T follicular helper cell (primary cell): Measurements from ENCODE around the gene GMDS.

Source experiments
- DNase-seq: peaks from one replicate; pipeline ENCODE4 v3.0.0-alpha.2; 2020; ENCODE audit warnings: low read depth

Gene GMDS

DNA sequence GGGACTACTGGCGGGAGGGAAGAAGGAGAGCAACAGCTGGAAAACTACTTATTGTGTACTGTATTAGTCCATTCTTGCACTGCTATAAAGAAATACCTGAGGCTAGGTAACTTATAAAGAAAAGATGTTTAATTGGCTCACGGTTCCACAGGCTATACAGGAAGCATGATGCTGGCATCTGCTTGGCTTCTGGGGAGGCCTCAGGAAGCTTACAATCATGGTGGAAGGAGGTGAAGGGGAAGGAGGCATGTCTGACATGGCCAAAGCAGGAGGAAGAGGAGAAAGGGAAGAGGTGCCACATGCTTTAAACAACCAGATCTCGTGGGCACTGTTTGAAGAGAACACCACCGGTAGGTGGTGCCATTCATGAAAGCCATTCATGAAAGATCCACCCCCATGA, 67.3 kb downstream of the GMDS start:
- DNase-seq = no peak

DNA sequence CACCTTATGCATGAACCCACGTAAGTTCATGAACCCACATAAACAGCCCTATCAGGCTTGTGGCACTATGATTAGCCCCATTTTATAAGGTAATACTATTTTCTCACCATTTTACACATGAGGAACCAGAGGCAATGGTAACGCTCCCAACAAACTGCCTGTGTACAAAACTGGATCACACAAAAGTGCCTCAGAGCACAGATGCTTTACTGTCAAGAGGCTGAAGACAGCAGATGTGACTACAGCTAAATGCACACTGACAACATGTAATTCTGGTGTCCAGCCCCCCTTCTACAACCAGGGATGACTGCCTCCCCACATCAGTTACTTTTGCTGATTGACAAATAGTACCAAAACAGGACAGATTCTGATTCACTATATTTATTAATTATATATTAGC, 69.6 kb downstream of the GMDS start:
- no peak for DNase-seq

DNA sequence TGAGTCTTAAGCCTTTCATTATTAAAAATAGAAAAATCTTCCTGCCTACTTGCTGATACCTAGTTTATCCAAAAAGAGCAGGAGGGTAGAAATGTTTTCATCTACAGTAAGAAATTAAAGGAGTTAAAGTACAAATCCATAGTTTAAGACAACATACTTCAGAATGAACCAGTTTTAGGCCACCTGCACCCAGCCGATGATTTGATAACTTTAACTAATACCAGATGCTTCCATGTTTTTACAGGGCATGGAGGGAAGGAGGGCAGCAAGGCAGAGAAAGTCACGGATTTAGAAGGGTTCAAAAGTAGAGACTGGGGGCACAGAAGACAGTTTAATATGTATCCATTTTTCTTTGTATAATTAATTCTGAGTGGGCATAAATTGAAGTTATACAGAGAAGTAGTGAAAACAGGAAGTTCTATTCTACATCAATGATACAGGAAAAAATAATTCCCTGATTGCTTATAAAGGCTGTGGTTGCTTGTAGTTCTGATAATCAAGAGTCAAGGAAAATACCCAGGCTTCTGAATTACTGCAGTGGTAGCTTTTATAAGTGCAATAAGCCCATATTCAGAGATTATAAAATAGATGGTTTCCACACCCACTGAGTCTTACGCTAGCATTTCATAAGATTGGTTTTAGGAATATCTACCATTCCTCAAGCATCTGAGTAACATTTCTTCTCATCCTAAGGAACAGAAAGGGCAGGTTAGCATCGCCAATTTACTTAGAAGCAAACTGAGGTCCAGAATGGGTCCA, 72.0 kb downstream of the GMDS start:
- no peak for DNase-seq

DNA sequence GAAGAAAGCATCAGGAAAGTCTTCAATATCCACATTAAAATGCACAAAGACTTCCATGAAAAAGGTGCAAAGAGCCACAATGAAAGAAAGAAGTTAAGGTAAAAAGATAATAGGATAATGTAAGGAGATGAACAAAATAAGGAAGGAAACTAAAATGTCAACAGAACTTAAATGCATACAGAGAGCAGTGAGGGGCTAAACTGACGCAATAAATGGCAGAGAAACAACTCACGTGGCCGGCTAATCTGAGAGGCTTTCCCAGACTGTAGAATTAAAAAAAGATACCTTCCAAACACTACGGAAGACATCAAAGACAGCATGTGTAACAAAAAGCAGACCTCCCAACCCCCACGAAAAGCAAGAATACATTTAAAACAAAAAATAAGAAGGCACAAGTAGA, 73.7 kb downstream of the GMDS start:
- DNase-seq = no peak

DNA sequence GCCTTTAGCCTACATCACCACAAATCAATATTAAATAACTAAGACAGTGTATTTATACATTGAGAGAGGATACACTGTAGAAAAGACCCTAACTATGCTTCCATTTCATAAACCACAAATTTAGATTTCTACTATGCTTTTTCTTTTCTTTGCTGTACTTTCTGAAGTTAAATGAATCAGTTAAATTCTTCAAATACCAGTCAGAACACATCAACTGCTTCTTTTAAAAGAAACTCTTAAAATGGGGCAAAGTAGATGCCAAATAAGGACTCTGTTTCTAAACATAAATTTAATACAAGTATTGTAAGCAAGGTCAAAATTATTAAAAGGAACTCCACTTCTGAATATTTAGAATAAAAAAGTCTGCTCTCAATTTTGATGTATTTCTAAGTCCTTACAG, 76.9 kb downstream of the GMDS start:
- no peak for DNase-seq

DNA sequence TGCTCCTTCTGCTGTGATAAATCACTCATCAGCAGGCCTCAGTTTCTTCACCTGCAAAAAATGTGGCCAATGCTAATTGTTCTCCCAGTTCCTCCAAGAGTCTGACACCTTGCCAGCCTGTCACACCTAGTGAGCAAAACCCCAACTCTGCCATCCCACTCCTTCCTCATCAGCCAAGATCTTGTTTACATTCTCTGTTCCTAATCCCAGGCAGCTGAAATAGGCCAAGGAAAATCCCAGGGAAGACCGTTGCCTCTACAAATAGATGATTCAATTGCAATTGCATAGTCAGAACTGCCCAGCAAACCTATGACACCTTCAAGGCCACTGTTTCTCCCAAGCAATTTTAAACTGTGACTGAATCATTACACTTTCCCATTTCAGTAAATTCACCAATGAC, 78.7 kb downstream of the GMDS start:
- DNase-seq = no peak

DNA sequence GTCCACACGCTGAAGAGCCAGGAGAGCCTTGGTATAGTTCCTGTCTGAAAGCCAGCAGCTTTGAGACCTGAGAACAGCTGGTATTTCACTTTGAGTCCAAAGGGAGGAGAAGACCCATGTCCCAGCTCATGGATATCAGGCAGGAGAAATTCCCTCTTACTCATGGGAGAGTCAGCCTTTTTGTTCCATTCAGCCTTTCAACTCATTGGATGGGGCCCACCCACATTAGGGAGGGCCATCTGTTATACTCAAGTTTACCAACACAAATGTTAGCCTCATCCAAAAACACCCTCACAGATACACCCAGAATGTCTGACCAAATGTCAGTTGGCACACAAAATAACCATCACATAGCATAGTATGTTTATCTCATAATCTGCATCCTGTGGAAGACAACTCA, 80.1 kb downstream of the GMDS start:
- DNase-seq = no peak

DNA sequence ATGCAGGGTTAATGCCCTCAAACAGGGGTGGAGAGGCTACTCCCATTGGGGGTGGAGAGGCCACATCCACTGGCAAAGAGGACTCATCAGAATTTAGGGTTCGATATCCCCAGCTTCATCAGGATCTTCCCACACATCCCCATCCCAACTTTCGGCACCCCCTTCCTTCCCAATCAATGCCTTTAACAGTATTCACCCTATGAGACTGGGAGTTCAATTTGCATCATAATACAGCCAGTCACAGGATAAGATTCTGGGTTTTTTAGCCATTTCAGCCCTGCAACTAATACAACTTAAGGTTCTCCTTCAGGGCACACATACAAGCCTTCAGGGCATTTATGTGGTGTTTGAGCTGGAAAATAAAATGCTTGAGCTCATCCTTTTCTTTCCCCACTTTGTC, 80.9 kb downstream of the GMDS start:
- no peak for DNase-seq

DNA sequence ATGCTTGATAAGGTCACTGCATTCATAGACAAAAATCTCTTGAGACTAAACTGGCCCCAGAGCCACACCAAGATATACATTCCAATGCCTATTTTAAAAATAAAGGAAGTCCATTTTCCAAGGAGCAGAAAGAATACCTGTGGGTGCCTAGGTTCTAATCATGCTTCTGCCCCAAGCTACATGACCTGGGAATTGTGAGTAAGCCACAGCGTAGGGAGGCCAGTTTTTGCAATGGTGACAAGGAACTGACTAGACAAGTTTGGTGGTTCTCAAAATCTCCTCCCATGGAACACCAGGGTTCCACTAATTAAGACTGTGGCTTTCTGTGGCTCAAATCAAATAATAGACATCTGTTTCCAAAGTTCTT, 83.3 kb downstream of the GMDS start:
- no peak for DNase-seq

DNA sequence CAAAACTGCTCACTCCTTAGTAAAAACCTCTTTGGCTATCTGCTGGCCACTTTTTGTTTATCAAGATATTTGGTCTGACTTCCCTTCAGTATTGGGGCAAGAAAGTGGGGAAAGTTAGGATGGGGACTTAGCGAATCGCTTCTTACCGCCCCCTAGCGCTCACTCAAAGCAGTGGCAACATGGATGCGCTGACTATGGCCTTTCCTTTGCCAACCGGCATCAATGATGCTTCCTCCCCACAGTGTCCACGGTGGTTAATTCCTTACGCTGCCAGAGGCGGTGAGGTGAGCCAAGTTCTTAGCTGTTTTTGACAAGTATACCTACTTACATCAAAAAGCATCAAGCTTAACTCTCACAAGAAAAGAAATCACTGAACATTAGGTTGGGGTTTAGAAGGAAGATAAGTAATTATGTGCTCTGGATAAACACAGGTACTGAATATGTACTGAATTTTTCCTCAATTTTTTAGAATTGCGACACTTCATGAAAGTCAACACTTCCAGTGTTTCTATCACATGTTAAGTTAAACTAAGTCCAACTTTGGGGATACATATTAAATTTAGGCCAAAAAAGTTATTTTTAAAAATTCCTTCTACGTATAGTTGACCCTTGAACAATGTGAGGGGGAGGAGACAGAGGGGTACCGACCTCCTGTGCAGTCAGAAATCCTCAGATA, 86.7 kb downstream of the GMDS start:
- no peak for DNase-seq

DNA sequence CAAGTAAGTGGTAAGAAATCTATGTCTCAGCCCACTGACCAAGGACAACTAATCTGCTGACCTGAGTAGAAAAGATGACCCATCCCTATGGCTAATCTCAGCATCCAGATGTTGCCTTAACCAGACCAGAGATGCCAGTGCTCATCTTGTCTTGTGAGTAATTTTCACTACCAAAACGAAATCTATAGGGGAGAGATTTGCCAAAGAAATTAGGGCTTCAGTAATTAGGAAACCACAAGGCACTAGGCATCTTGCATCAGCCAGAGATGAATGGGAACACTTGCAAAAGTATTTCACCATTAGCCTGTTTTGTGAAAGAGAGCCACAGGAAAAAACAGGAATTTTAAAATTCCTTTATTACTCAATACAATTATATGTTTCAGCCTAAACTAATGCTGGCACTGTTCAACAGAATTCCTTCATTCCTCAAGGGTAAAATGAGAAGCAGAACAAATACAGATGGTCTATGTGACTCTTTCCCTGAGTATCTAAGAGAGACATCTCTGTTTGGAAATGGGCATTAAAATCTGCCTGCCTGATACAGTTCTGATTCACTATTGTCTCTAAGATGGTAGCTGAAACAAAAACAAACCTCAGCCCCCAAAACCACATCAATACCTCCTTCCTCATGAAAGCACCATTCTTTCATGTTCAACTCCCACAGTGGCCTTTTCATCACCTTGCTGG, 87.8 kb downstream of the GMDS start:
- DNase-seq = no peak

DNA sequence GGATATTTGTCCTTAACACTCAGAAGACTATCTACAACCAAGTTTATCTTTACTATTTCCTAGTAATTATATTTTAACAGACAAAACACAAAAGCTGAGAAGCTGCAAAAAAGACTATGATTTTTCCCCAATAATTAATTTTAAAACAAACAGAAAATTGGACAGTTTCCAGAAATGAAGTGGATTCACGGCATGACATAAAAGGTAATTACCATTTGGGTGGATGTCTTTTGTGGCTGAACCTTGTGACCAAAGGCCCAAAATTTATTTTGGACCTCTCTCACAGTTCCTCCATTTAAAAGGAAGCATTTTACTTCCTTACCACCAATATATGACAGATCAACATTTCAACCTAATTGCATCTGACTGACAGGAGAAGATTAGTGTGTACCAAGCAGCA, 90.2 kb downstream of the GMDS start:
- no peak for DNase-seq

DNA sequence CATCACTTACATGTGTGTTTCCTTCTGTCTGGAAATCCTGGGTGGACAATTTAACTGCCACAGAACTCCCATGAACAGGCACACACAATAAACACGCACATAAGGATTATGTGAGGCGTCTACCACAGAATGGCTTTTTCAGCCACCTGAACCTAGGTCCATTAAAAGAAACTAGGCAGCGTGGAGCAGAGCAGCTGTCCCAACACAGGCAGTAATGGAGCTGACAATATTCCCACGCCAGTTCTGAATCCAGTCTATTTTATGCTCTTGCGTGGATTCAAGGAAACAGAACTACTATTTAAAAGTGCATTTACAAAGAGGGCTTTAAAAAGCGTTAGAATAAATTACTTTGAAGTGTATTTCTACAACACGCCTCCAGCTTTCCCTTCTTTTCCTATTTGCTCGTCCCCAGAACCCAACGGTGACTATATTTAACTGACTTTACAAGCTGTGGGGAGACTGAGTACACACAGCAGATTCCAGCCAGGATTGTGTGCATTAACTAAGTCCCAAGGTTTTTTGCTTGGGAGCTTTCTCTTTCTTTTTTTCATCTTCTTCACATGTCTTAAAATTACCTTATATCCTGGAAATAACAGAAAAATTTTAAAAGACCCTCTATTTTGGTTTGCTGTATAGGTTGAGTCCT, 95.9 kb downstream of the GMDS start:
- no peak for DNase-seq

DNA sequence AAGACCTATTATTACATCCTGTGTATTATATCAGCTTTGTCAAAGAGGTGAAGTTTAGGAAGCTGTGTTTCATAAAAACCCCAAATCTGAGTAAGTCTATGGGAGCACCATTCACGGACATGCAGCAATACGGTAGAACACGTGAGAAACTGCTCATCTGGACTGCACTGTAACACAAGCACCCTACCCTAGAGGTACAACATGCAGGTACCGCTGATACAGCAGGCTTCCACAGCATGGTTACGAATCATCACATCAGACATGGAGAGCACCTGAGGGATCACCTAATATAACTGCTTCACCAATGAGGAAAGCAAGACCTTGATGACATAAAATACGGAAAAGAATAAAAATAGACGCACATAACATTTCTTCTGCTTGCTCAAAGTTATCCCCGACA, 96.7 kb downstream of the GMDS start:
- DNase-seq = no peak

DNA sequence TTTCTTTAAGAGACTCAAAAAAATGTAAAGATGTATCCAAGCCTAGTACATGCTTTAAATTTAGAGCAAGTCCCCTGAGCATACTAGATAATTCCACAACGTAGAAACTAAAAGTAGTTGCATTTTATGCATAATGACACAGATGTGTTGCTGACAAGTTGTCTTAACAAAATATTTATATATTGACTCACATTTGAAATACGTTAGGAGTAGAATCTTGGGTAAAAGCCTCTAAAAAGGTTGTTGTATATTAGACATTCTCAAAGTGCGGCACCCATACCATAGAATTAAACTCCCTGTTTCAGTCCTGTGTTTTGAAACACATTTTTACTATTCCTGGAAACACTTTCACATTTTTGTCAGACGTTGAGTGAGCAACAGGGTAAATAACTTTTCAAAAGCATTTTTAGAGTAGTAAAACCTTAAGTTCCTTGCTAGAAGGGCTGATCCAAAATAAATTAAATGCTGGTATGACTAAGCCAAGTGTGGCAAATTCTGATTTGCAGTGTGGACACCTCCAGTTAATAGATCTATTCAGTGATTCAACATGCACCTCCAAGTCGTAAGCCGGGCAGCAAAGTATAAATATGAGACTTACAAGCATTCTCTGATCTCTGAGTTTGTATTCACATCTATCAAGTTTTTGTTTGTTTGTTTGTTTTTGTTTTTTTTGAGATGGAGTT, 97.5 kb downstream of the GMDS start:
- no peak for DNase-seq

DNA sequence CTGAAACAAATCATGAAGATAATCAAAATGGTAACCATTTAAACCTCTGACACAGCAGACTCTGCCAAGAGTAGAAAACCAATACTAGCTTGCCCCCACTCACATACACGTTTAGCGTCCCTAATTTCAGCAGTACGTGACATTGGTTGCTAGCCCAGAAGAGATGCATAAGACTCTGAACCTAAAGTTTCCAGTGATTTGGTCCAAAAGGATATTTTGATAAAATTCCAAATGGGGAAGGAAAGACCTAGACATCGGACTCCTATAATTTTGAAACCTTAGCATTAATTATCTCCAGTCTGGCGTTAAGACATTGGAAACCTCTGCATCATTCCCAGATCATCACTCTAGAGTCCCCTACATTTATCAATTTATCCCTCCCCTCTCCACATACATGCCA, 98.1 kb downstream of the GMDS start:
- no peak for DNase-seq

DNA sequence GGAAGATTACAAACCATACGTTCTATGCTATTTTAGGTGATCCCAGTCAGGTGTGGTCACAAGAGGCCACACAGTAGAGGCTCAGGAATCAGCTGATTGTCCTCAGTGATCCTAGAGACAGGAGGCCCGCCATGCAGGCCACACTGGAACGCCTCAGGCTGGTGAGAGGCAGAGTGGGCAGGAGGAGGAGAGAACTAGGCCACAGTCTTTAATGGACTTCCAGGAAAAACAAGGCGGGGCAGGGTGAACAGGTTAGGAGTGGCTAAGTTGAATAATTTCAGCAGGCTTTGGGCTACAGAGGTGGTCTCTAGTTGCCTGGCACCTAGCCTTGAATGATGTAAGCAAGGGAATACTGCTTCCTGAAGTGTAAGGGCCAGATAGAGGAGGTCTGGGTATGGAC, 101.2 kb downstream of the GMDS start:
- no peak for DNase-seq

DNA sequence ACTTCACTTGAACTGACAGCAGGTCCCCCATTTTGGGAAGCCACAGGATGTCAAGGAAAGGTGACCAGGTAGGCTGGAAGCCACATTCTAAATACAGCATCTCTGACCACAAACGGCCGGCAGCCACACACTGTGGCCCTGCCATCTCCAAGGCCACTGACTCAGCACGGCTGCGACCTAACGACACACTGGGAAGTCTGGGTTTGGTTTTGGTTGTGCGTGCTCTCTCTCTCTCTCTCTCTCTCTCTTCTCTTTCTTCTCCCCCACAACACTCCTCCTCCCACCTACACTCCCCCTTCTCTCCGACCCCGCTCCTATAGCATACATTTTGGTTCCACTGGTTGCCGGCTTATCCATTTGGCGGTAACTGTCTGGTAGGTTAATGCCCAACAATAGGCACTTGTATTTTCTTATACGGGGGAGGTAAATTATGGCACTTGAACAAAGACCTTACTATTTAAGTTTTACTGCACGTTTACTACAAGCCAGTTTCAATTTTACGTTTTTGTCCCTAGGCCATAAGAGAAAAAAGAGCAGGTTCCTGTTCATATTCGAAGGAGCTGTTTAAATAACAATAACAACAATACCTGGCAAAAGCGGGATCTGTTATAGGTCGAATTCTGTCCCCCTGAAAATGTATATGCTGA, 103.6 kb downstream of the GMDS start:
- no peak for DNase-seq

DNA sequence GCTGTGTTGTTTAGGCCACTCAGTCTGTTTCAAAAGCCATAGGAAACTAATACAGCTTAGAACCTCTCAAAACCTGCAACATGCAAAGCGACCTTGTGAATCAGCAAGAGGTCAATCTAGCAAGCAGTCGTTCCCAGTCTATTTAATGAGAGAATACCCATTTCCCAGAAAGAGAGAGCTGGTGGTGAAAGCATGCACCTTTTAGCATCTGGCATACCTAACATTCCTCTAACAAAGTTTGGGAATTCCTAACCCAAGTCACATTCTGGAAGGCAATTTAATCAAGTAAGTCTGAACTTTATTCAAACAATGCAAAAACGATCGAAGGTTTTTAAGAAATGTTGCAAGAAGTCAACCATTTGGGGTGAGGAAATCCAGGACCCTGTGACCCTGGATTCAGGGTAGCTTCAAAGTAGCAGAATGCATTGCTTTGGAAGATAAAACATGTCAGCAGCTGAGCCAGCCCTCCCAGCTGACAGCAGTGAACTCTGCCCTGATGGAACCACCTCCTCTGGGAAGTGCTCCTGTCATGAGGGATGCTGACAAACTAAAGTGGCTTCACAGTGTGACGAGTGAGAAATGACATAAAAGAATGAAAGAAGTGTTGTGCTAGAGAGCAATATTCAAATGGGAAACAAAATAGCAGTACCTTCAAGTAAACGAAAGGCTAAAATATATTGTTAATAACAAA, 104.8 kb downstream of the GMDS start:
- no peak for DNase-seq

DNA sequence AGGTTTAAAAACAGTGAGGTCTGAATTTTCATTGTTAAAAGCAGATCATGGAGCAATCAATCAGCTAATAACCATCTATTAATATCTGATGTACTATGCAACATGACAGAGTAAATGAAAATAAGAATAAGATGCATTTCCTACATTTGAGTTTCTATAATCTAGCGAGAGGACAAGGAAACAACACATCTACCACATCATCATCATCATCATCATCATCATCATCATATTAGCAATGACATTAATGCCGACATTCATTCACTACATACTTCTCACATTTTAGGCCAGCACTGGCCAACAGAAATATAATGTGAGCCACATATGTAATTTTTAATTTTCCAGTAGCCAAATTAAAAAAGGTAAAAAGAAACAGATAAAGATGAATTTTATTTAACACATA, 110.0 kb downstream of the GMDS start:
- no peak for DNase-seq

DNA sequence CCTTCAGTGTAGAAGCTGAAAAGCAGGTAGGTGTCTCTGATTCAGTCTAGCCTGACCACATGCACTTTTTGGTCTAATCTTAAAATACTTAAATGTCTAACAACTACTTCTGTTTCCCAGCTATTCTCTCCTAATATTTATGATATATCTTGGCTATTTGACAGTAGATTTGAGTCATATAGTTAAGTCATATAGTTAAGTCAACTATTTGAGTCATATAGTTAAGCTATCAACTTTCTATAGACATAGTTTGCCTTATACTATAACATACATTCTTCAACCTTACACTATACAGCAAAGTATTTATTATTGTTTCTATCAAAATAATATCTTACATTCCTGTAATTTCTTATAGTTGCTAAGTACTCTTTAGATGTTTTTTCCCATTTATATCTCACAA, 110.9 kb downstream of the GMDS start:
- no peak for DNase-seq
